HG02840 (cell line): Measurements from ENCODE around the gene RPN2.

Source experiments
- ATAC-seq: cut with Tn5 transposase; IDR thresholded peaks from one replicate; pipeline ENCODE4 v1.9.1; 2021; ENCODE audit warnings: mild to moderate bottlenecking, moderate library complexity, moderate number of reproducible peaks; ENCODE audit not compliant: unreplicated experiment, low FRiP score

Gene RPN2

GRCh38 chr20:37238935-37239451, 59.9 kb downstream of the RPN2 start:
- ATAC-seq = no peak

GRCh38 chr20:37240337-37241067, 61.4 kb downstream of the RPN2 start:
- ATAC-seq = no peak

- no peak for ATAC-seq
These were observed 63.4 kb downstream of the RPN2 start for GRCh38 chr20:37242503-37242902.

- no peak for ATAC-seq
These were observed 64.2 kb downstream of the RPN2 start for GRCh38 chr20:37243076-37243936.

GRCh38 chr20:37243937-37244571, 64.9 kb downstream of the RPN2 start:
- ATAC-seq = no peak

GRCh38 chr20:37244572-37244957, 65.4 kb downstream of the RPN2 start:
- ATAC-seq = no peak

GRCh38 chr20:37245216-37246150, 66.4 kb downstream of the RPN2 start:
- ATAC-seq = no peak

GRCh38 chr20:37246736-37247135, 67.6 kb downstream of the RPN2 start:
- no peak for ATAC-seq

- ATAC-seq = no peak
These were observed 68.4 kb downstream of the RPN2 start for GRCh38 chr20:37247547-37247946.

GRCh38 chr20:37249304-37249703, 70.2 kb downstream of the RPN2 start:
- no peak for ATAC-seq

- ATAC-seq = no peak
These were observed 72.8 kb downstream of the RPN2 start for GRCh38 chr20:37251825-37252477.

- no peak for ATAC-seq
These were observed 74.0 kb downstream of the RPN2 start for GRCh38 chr20:37253087-37253486.

GRCh38 chr20:37254114-37254878, 75.2 kb downstream of the RPN2 start:
- no peak for ATAC-seq

GRCh38 chr20:37256286-37256685, 77.2 kb downstream of the RPN2 start:
- ATAC-seq = no peak

GRCh38 chr20:37257530-37257929, 78.4 kb downstream of the RPN2 start:
- ATAC-seq = no peak

- ATAC-seq = no peak
These were observed 78.9 kb downstream of the RPN2 start for GRCh38 chr20:37257988-37258387.

GRCh38 chr20:37259031-37259430, 79.9 kb downstream of the RPN2 start:
- no peak for ATAC-seq

GRCh38 chr20:37259865-37260264, 80.7 kb downstream of the RPN2 start:
- no peak for ATAC-seq

GRCh38 chr20:37260923-37261322, 81.8 kb downstream of the RPN2 start:
- no peak for ATAC-seq
